ENCODE results near the gene ATG16L1. TPM values are rescaled to one million over a fixed set of nuclear protein-coding genes. Genes with fewer than 3 reads are reported as not detected.

ATG16L1 gene
- total and polyA plus RNA-seq, 10 of the 15 experiments (the other 5 are each of a cell fraction or from before 2014, with no cell fraction given): 5.2 to 26.6 (median 15.6) TPM

DNA sequence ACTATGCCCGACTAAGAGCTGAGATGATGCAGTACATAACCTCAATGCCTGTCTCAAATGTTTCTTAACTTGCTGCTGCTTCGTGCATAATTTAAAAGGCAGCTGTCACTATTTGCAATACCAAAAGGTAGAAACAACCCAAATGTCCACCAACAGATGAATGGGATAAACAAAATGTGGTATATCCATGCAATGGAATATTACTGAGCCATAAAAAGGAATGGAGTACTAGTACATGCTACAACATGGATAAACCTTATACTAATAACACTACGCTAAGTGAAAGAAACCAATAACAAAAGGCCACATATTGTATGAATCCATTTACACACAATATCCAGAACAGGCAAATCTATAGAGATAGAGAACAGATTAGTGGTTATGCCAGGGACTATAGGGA lies 89.8 kb downstream of the ATG16L1 start:
- H3K4me1 ChIP-seq (ENCODE audit: control insufficient read depth, insufficient read depth, low read length): no peaks in the 10 kb centered on the region
- H3K27me3 ChIP-seq (replicated peaks in 1 of 2; ENCODE audit: control insufficient read depth in 2 of 2, insufficient read depth in 2 of 2, low read length in 1 of 2): no peaks in the 10 kb centered on the region; a peak in 1 of 4 replicates
- SMC1A ChIA-PET (ENCODE audit: uncharacterized antibody, unreplicated experiment): no interaction called here
- RAD21 ChIA-PET (ENCODE audit: unreplicated experiment): no interaction called here
- TF ChIP-seq MEF2B (IDR thresholded peaks at IDR 0.05; ENCODE audit: partially characterized antibody, poor library complexity, severe bottlenecking): no peak
- H2AFZ ChIP-seq (ENCODE audit: control insufficient read depth, low read depth, low read length): no peak overlapping the region
- FAIRE-seq: no peak
- no peak overlapping the region for H3K4me3 ChIP-seq
- in situ Hi-C loops (cut with MboI) (no loop called here), intact Hi-C loops (cut with micrococcal nuclease; ENCODE audit: unreplicated experiment) (no loop called here)
- H3K9me3 ChIP-seq (replicated peaks; ENCODE audit: control insufficient read depth, insufficient read depth, low read length): no peaks in the 10 kb centered on the region
- POLR2A ChIA-PET: no interaction called here
- no peak overlapping the region for H3K4me2 ChIP-seq (ENCODE audit: control insufficient read depth, insufficient read depth)
- no peak for DNase-seq (ENCODE audit: low read depth, low spot score)
- no peaks in the 10 kb centered on the region for H3K36me3 ChIP-seq (ENCODE audit: control insufficient read depth in 2 of 2, insufficient read depth in 2 of 2, low read length in 1 of 2)
- CTCF ChIA-PET: interaction anchor here (1.1 to 1.3 kb wide), 2 partner anchors 15 to 64 kb away, joined by 3 to 4 read pairs; no protein-coding TSS in a partner anchor
- no TSS peak for BruUV-seq (replicated peaks)
- no peak overlapping the region for H3K9ac ChIP-seq (ENCODE audit: control insufficient read depth, insufficient read depth, low read length)
- no peaks in the 10 kb centered on the region for H3K79me2 ChIP-seq (ENCODE audit: control insufficient read depth, insufficient read depth, low read length)
- no peak overlapping the region for H3K27ac ChIP-seq (ENCODE audit: control insufficient read depth, insufficient read depth)
- no peak for ATAC-seq
- H4K20me1 ChIP-seq (ENCODE audit: control insufficient read depth, insufficient read depth): no peaks in the 10 kb centered on the region
- 98% methylated on average over 3 of the region's 3 CpGs for WGBS (ENCODE audit: insufficient coverage, insufficient replicate concordance, low lambda C conversion rate, missing lambda C conversion rate)

GRCh38 chr2:233342301-233342700 lies 90.8 kb downstream of the ATG16L1 start:
- RAD21 ChIA-PET (ENCODE audit: unreplicated experiment): no interaction called here
- BruUV-seq (replicated peaks): no TSS peak
- intact Hi-C loops (cut with micrococcal nuclease; ENCODE audit: unreplicated experiment): no loop called here
- FAIRE-seq (no peak), DNase-seq (ENCODE audit: low read depth, low spot score) (no peak), ATAC-seq (no peak)
- Histone ChIP-seq H3K27me3 (replicated peaks in 1 of 2; ENCODE audit: control insufficient read depth in 2 of 2, insufficient read depth in 2 of 2, low read length in 1 of 2) (no peaks in the 10 kb centered on the region; a peak in 1 of 4 replicates), H2AFZ (ENCODE audit: control insufficient read depth, low read depth, low read length) (no peak overlapping the region), H3K9me3 (replicated peaks; ENCODE audit: control insufficient read depth, insufficient read depth, low read length) (no peaks in the 10 kb centered on the region), H3K27ac (ENCODE audit: control insufficient read depth, insufficient read depth) (no peak overlapping the region), H3K9ac (ENCODE audit: control insufficient read depth, insufficient read depth, low read length) (no peak overlapping the region), H3K4me1 (ENCODE audit: control insufficient read depth, insufficient read depth, low read length) (no peaks in the 10 kb centered on the region), H3K4me2 (ENCODE audit: control insufficient read depth, insufficient read depth) (no peak overlapping the region), H3K79me2 (ENCODE audit: control insufficient read depth, insufficient read depth, low read length) (no peaks in the 10 kb centered on the region), H3K36me3 (ENCODE audit: control insufficient read depth in 2 of 2, insufficient read depth in 2 of 2, low read length in 1 of 2) (no peaks in the 10 kb centered on the region), H3K4me3 (no peak overlapping the region), H4K20me1 (ENCODE audit: control insufficient read depth, insufficient read depth) (no peaks in the 10 kb centered on the region)
- POLR2A ChIA-PET: no interaction called here
- SMC1A ChIA-PET (ENCODE audit: uncharacterized antibody, unreplicated experiment): interaction anchor here (0.8 kb wide), 1 partner anchor 26 kb away, joined by 3 read pairs; no protein-coding TSS in a partner anchor
- CTCF ChIA-PET: interaction anchor here (0.9 to 1.5 kb wide), 4 partner anchors 10 to 63 kb away, joined by 3 to 7 read pairs (median 4); partner anchors contain the start of gene DGKD
- TF ChIP-seq EED (IDR thresholded peaks at IDR 0.05; ENCODE audit: low read depth) (no peak), RUNX3 (IDR thresholded peaks at IDR 0.05; ENCODE audit: low read length) (no peak), FOS (IDR thresholded peaks at IDR 0.05; ENCODE audit: borderline replicate concordance, extremely low read depth, insufficient read length) (no peak), SIX5 (IDR thresholded peaks at IDR 0.05; ENCODE audit: low read depth, low read length, severe bottlenecking) (no peak), CBX5 (IDR thresholded peaks at IDR 0.05; ENCODE audit: low read depth) (no peak), ZNF24 (IDR thresholded peaks at IDR 0.05) (no peak), SUZ12 (IDR thresholded peaks at IDR 0.05; ENCODE audit: unreplicated experiment) (no peak), USF1 (IDR thresholded peaks at IDR 0.05; ENCODE audit: borderline replicate concordance, extremely low read length, insufficient read depth, low read depth, low read length) (no peak), MXI1 (IDR thresholded peaks at IDR 0.05; ENCODE audit: low read depth, low read length) (no peak)
- TF ChIP-seq, protein P1, sequence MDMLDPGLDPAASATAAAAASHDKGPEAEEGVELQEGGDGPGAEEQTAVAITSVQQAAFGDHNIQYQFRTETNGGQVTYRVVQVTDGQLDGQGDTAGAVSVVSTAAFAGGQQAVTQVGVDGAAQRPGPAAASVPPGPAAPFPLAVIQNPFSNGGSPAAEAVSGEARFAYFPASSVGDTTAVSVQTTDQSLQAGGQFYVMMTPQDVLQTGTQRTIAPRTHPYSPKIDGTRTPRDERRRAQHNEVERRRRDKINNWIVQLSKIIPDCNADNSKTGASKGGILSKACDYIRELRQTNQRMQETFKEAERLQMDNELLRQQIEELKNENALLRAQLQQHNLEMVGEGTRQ (IDR thresholded peaks at IDR 0.05; ENCODE audit: borderline replicate concordance, low read depth, low read length): no peak
- TF ChIP-seq, protein P2, sequence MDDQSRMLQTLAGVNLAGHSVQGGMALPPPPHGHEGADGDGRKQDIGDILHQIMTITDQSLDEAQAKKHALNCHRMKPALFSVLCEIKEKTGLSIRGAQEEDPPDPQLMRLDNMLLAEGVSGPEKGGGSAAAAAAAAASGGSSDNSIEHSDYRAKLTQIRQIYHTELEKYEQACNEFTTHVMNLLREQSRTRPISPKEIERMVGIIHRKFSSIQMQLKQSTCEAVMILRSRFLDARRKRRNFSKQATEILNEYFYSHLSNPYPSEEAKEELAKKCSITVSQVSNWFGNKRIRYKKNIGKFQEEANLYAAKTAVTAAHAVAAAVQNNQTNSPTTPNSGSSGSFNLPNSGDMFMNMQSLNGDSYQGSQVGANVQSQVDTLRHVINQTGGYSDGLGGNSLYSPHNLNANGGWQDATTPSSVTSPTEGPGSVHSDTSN (IDR thresholded peaks at IDR 0.05; ENCODE audit: insufficient replicate concordance, low read depth, low read length): no peak
- in situ Hi-C loops (cut with MboI): no loop called here
- WGBS (ENCODE audit: insufficient coverage, insufficient replicate concordance, low lambda C conversion rate, missing lambda C conversion rate): 55% methylated on average over 5 of the region's 5 CpGs
